Stimulated activated naive CD8-positive, alpha-beta T cell treated with anti-CD3 and anti-CD28 coated beads, Interleukin-15, amount 100 ng/mL, for 72 hours (primary cell): Measurements from ENCODE around the gene KCNA2.

Experiments
- ATAC-seq: fragments of 150-1000 bp; cut with Tn5 transposase; 2 replicates; pipeline ENCODE4 v1.10.0; 2021; ENCODE audit warnings: mild to moderate bottlenecking, moderate library complexity
- DNase-seq, 2 donors: peaks; one replicate each; pipeline ENCODE4 v3.0.0; 2021 to 2022
- H3K27ac Mint-ChIP-seq, 2 donors: one replicate each; pipeline ENCODE4 v1.8.0; 2022; ENCODE audit warnings: mild to moderate bottlenecking in 2 of 2, mixed read lengths in 2 of 2, moderate library complexity in 2 of 2
- H3K27me3 Mint-ChIP-seq: one replicate; pipeline ENCODE4 v1.8.0; 2022; ENCODE audit warnings: mixed read lengths
- H3K4me1 Mint-ChIP-seq: one replicate; pipeline ENCODE4 v1.8.0; 2022; ENCODE audit warnings: mild to moderate bottlenecking, mixed read lengths
- H3K4me3 Mint-ChIP-seq, 2 donors: one replicate each; pipeline ENCODE4 v1.8.0; 2022; ENCODE audit warnings: mild to moderate bottlenecking in 2 of 2, mixed read lengths in 2 of 2, moderate library complexity in 1 of 2
- H3K9me3 Mint-ChIP-seq, 2 donors: one replicate each; pipeline ENCODE4 v1.8.0; 2022; ENCODE audit warnings: mixed read lengths in 2 of 2

KCNA2 gene

DNA sequence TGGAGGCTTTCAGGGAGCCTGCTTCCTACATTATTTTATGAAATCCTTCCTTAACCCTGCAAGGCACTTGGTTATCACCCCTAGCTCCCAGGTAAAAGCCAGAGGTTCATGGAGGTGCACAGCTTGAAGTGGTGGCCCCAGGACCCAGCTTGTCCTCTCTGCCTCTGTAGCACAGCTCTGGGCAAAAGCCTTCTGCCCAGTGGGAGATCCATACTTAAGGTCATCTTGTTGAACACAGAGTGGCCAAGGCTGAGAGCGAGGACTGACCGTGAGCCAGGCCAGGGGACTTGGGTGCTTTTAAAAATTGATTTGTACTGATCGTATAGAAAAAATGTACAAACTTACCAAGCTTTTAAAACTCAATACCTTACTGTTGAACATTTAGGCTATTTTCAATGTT is 33.4 kb downstream of the KCNA2 start:
- H3K4me3 Mint-ChIP-seq: no peak overlapping the region
- DNase-seq (no peak), ATAC-seq (no peak)
- no peak overlapping the region for H3K27ac Mint-ChIP-seq
- no peaks in the 10 kb centered on the region for H3K4me1 Mint-ChIP-seq
- H3K9me3 Mint-ChIP-seq: no peaks in the 10 kb centered on the region
- H3K27me3 Mint-ChIP-seq: peaks cover 24% of the 10 kb centered on the region

DNA sequence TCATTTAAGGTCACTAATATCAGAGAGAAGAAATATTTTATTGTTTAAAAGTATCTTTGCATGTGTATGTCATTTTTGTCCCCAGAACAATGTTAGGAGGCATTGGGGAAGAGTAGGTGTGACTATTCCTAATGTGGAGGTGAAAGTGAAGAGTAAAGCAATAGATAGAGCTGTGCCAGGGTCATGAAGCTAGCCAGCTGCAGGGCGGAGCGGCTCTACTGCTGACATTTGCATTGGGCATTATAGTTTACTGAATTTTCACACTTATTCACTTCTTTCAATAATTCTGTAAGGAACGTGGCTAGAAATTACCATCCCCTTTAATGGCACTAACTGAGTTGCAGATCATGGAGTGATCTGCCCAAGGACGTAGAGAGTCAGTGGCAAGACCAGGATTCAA is 35.3 kb downstream of the KCNA2 start:
- ATAC-seq (no peak), DNase-seq (no peak)
- no peaks in the 10 kb centered on the region for H3K9me3 Mint-ChIP-seq
- no peak overlapping the region for H3K4me3 Mint-ChIP-seq
- peaks cover 25% of the 10 kb centered on the region for H3K27me3 Mint-ChIP-seq
- H3K27ac Mint-ChIP-seq: no peak overlapping the region
- H3K4me1 Mint-ChIP-seq: no peaks in the 10 kb centered on the region

DNA sequence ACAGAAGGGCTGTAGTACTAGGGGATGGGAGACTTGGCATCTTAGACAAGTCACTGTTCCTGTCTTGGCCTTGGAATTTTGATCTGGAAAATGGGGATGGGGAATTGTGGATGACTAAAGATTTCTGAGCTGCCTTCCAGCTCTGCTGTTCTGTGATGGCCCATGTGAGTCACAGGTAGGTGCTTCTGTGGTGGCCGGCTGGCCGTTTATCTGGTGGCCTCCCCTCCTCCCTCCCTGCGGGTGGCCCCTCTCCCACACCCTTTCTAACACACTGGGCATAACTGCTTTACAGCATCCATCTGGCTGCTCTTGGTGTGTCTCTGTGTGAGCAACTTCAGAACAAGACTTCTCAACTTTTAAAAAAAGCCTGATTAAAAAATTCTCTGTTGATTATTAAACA is 35.9 kb downstream of the KCNA2 start:
- Mint-ChIP-seq H3K27ac (no peak overlapping the region), H3K9me3 (no peaks in the 10 kb centered on the region), H3K4me1 (no peaks in the 10 kb centered on the region), H3K4me3 (no peak overlapping the region), H3K27me3 (peaks cover 31% of the 10 kb centered on the region)
- DNase-seq (no peak), ATAC-seq (no peak)

DNA sequence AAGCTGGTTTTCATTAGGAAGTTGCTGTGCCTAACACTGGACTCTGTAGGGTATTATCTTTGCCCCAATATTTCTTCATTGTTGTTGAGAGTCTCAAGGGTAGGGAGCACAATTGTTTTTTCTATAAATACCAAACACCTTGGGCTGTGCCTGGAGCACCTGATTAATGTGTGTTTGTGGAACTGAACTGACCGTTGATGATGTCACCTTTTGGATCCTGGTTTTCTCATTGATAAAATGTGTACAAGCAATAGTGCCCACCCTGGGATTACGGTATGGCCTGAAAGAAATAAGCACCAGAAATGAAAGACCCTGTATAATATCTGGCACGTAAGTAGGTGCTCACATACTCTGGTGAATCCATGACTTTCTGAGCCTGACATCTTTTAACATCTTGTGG is 39.3 kb downstream of the KCNA2 start:
- H3K4me1 Mint-ChIP-seq: no peaks in the 10 kb centered on the region
- no peak overlapping the region for H3K27ac Mint-ChIP-seq
- no peaks in the 10 kb centered on the region for H3K9me3 Mint-ChIP-seq
- H3K27me3 Mint-ChIP-seq: peaks cover 29% of the 10 kb centered on the region
- H3K4me3 Mint-ChIP-seq: no peak overlapping the region
- ATAC-seq (no peak), DNase-seq (no peak)

DNA sequence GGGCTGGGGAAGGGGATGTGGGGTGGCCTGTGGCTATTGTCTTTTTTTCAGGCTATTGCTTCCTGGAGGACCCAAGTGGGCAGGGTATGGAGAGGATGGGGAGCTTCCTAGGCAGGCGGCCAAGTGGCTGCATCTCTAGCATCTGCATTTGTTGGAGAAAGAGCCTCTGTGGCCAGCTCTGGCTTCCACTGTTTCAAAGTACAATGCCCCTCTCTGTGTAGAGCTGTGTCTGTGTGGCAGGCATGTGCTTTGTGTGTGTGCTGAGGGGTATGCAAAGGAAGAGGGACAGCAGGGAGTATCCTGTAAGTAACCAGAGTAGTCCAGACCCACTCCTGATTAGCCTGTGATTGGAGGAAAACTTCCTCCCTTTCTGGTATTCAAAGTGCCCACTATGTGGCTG is 40.6 kb downstream of the KCNA2 start:
- H3K4me3 Mint-ChIP-seq: no peak overlapping the region
- DNase-seq (no peak), ATAC-seq (no peak)
- H3K4me1 Mint-ChIP-seq: no peaks in the 10 kb centered on the region
- no peak overlapping the region for H3K27ac Mint-ChIP-seq
- peaks cover 17% of the 10 kb centered on the region for H3K27me3 Mint-ChIP-seq
- no peaks in the 10 kb centered on the region for H3K9me3 Mint-ChIP-seq

DNA sequence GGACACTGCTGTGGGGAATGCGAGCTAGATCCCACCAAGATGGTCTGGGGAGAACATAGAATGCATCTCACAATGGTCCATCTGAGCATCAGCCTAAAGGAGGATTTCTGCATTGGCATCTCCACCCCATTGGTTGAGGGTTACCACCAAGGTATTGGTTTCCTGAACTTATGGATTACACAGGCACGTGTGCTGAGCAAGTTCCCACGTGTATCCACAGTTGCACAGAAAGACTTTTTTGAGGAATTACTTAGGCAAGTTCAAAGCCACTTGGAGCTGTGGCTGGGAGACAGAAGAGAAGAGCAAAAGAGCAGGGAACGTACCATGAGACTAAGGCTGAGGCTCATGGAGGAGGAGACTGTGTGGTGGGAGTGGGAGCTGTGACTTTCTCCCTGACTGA is 43.1 kb downstream of the KCNA2 start:
- no peak for ATAC-seq
- Mint-ChIP-seq H3K4me3 (no peak overlapping the region), H3K27ac (no peak overlapping the region), H3K4me1 (no peaks in the 10 kb centered on the region), H3K9me3 (no peaks in the 10 kb centered on the region), H3K27me3 (peaks cover 29% of the 10 kb centered on the region)
- DNase-seq: no peak

DNA sequence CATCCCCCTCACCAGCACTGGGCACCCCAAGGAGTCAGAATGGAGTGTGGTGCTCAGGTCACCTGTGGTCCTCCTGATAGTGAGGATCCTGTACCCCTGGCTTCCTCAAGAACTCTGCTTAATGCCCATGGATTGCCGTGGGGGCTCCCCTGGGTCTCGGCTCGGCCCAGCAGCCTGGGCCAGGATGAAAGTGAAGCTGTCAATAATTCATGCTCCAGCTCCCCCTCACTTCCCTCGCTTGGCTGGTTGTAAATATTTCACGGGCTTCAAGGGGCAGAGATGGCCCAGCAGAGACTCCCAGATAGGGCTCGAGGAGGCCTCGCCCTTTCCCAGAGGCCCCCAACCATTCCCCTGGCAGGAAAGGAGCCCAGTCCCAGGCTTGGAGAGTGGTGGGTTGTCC is 44.6 kb downstream of the KCNA2 start:
- H3K4me3 Mint-ChIP-seq: no peak overlapping the region

DNA sequence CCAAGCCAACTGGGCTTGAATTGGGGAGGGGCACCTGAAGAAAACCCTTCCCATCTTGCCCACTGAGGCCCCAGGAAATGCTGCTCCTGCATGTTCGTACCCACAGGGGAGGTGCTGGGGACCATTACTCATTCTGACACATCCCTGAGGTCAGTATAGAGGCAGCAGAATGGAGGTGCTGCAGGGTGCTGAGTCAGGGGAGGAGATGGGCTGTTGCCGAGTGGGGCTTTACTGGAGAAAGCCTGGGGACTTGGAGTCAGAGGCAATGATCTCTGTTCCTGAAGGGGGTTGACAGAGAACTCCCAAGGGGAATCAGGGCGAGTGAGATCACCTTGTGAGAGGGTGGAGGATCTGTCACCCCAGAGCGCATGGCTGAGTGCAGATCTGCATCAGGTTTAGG is 47.0 kb downstream of the KCNA2 start:
- no peaks in the 10 kb centered on the region for H3K9me3 Mint-ChIP-seq
- peaks cover 51% of the 10 kb centered on the region for H3K27me3 Mint-ChIP-seq
- ATAC-seq (no peak), DNase-seq (no peak)
- H3K4me1 Mint-ChIP-seq: no peaks in the 10 kb centered on the region
- H3K4me3 Mint-ChIP-seq: no peak overlapping the region
- no peak overlapping the region for H3K27ac Mint-ChIP-seq

More for the DNA sequence above, 44.6 kb downstream of the KCNA2 start:
- no peak for DNase-seq
- Mint-ChIP-seq H3K27ac (no peak overlapping the region), H3K9me3 (no peaks in the 10 kb centered on the region), H3K27me3 (peaks cover 37% of the 10 kb centered on the region), H3K4me1 (no peaks in the 10 kb centered on the region)
- ATAC-seq: no peak

DNA sequence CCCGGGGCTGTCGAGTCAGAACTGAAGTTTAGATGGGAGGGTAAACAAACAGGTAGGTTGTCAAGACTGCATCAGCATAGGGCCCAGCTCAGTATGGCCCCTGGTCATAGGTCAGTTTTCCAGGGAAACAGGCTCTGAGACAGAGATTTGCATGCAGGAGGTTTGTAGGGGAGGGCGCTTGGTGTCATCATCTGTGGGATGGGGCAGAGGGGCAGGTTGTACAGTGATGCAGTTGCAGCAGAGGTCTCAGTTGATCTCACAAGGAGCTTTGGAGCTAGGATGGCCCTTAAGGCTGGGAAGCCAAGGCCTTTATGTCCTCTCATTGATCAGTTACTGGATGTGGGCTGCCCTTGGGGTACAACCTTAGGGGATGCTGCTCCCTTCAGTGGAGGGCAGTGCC is 48.7 kb downstream of the KCNA2 start:
- Mint-ChIP-seq H3K27ac (no peak overlapping the region), H3K4me3 (no peak overlapping the region), H3K4me1 (no peaks in the 10 kb centered on the region), H3K9me3 (no peaks in the 10 kb centered on the region), H3K27me3 (peaks cover 67% of the 10 kb centered on the region)
- ATAC-seq (no peak), DNase-seq (no peak)

DNA sequence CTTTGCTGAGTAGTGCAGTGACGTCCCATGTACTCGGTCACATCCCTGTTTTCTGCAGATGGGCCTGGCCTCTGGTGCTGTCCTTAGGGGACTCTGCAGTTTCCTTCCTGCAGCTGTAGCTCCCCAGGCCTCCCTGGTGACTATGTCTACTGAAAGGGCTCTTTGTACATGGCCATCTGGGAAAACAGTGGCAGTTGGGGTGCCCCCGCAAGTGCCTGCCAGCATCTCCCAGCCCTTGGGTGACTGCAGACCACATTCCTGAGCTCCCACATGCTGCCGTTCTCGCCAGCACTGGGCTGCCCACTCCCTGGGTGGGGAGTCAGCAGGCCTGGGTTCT is 49.7 kb downstream of the KCNA2 start:
- H3K27ac Mint-ChIP-seq: no peak overlapping the region
- no peaks in the 10 kb centered on the region for H3K9me3 Mint-ChIP-seq
- no peak overlapping the region for H3K4me3 Mint-ChIP-seq
- no peaks in the 10 kb centered on the region for H3K4me1 Mint-ChIP-seq
- ATAC-seq (no peak), DNase-seq (no peak)
- peaks cover 77% of the 10 kb centered on the region for H3K27me3 Mint-ChIP-seq

DNA sequence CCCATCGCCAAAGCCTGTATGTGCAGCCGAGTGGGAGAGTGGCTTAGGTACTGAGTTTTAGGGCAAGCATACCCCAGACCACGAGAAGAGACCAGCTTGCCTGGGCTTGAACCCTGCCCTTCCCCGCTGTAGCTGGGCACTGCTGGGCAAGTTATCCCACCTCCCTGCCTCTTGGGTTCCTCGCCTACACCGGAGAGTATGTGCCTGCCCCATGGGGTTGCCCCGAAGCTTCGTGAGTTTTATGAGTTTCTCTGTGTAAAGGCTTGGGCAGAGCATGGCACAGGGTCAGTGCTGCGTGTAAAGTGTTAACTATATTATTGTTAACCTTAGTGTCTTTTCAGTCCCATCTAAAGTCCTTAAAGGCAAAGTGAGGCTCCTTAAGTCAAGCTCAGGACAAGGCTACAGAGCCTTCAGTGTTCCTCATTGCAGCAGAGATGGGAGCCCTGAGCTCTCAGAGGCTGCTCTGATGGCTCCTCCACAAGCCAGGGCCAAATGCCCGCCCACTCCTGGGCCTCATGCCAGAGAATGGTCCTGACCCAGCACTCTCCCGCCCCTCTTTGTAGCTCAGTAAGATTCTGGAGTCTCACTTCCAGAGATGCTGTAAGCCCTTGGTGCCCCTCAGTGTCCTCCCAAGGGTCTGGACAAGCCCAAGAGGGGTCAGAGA is 50.2 kb downstream of the KCNA2 start:
- no peak overlapping the region for H3K27ac Mint-ChIP-seq
- H3K9me3 Mint-ChIP-seq: no peaks in the 10 kb centered on the region
- no peak for DNase-seq
- H3K4me3 Mint-ChIP-seq: peak overlapping the region in 1 of 2 donors; percentile 47
- peak; percentile 10 for ATAC-seq
- H3K4me1 Mint-ChIP-seq: no peaks in the 10 kb centered on the region
- H3K27me3 Mint-ChIP-seq: peaks cover 81% of the 10 kb centered on the region

DNA sequence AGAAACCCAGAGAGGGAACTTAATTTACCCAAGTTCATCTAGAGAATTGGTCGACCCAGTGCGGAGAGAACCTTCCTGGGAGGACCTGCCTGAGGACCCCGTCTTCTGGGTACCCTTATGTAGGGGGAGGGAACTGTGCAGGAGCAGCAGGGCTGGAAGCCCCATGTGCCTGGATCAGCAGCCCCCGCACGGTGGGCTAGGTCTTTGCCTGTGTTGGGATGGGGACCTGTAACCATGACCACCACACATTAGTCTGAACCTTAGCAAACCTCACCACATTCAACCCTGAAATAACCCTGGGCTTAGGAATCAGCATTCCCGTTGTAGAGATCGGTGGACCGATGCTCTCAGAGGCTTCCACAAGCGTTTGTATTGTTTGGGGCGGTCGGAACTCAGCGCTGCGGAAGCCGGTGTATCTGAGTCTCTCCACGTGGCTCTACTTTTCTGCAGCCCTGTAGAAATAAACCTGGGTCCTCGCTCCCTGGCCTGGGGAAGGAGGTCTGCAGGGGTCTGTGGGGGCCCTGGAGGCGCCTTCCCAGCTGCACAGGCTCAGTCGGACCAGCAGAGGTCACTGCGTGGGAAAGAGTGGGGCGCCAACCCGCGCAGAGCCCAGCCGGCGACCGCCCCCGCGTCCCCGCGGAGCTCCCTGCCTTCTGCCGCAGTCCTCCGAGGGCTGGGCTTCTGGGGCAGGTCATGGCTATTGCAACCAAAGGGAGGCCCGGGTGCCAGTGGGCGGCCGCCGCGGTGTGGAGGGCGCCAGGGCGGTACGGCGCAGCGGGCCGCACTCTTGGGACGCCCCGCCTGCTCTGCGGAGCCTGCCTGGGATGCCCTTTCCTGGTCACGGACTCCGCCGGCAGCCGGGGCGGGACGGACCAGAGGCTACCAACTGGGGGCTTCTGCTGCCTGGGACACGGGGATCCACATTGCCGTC is 51.0 kb downstream of the KCNA2 start:
- ATAC-seq (peak; percentile 88), DNase-seq (peak; percentile 60 to 63)
- no peak overlapping the region for H3K27ac Mint-ChIP-seq
- no peaks in the 10 kb centered on the region for H3K9me3 Mint-ChIP-seq
- peaks cover 87% of the 10 kb centered on the region for H3K27me3 Mint-ChIP-seq
- peak overlapping the region in 1 of 2 donors; percentile 50 for H3K4me3 Mint-ChIP-seq
- H3K4me1 Mint-ChIP-seq: no peaks in the 10 kb centered on the region

DNA sequence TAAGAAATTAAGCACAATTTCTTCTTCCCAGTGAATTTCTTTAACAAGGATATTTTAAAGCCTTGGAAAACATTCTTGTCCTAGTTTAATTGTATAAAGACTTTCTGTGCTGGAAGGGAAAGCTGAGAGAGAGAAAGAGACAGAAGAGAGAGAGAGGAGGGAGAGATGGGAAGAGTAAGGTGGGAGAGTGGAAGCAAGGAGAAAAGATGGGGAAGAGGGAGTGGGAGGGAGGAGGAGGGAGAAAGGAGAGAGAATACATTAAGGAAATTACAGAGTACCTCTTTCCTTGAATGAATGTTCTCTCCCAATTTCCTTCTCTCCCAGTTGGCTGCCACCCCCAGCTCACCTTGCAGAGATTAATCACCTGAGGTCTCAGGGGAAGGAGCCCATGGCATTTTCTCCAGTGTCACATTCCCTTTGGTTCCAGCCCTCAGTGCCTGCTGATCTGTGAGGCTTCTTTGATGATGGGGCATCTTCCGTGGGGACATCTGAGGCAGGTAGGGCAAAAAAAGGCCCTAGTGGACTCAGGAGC is 54.8 kb downstream of the KCNA2 start:
- H3K27ac Mint-ChIP-seq: no peak overlapping the region
- ATAC-seq (no peak), DNase-seq (no peak)
- H3K27me3 Mint-ChIP-seq: peaks cover 66% of the 10 kb centered on the region
- no peaks in the 10 kb centered on the region for H3K4me1 Mint-ChIP-seq
- H3K4me3 Mint-ChIP-seq: no peak overlapping the region
- no peaks in the 10 kb centered on the region for H3K9me3 Mint-ChIP-seq

DNA sequence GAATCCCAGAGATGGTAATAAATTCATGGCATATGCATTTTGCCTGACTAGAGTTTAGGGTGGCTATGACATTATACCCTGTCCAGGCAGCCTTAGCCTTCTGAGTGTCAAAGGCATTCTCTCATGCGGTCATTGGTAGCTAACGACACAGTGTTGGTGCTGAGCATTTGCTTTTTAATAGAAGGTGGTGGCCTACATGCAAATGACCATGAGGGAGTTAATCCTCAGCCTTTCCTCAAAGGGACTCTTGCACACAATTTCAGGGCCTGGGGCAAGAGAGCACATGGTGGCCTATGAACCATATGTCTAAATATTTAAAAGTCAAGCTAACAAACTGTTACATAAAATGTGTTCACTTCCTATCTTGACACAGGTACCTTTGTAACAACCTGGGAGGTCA is 56.3 kb downstream of the KCNA2 start:
- no peaks in the 10 kb centered on the region for H3K4me1 Mint-ChIP-seq
- ATAC-seq: no peak
- no peak for DNase-seq
- H3K27me3 Mint-ChIP-seq: peaks cover 64% of the 10 kb centered on the region
- no peak overlapping the region for H3K27ac Mint-ChIP-seq
- no peaks in the 10 kb centered on the region for H3K9me3 Mint-ChIP-seq
- H3K4me3 Mint-ChIP-seq: no peak overlapping the region

DNA sequence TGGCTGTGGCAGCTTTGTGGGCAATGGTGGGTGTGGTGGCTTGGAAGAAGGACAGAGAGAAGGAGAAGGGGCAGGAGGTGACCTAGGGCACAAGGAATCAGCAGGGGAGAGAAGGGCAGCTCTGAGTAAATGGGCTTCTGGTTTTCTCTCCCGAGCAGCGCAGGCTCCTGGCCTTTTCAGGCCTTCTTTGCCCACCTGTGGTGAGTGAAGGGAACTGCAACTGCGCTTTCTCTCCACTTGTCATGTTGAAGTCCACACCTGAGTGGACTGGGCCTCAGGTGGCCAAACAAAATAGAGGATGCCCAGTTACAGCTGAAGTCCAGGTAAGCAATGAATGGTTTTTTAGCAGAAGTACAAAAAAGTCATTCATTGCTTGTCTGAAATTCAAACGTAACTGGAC is 57.8 kb downstream of the KCNA2 start:
- no peak for ATAC-seq

DNA sequence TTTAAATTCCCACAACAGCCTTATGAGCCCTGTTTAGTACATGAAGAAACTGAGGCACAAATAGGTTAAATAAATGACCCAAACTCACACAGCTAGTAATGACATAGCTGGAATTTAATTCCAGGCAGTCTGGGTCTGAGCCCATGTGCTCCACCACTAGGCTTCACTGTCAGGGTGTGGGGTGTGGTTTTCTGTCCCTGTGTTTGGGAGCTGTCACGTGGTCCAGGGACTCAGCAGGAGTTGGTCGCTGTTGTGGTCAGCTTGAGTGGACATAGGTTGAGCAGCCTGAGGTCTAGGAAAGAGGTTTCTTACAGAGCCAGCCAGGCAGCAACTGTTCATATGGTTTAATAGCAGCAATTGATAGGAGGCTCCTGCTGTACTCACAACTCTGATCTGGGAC is 59.1 kb downstream of the KCNA2 start:
- DNase-seq: no peak
- Mint-ChIP-seq H3K27ac (no peak overlapping the region), H3K9me3 (no peaks in the 10 kb centered on the region), H3K4me1 (no peaks in the 10 kb centered on the region), H3K4me3 (no peak overlapping the region), H3K27me3 (peaks cover 37% of the 10 kb centered on the region)
- ATAC-seq: no peak

More for the DNA sequence above, 57.8 kb downstream of the KCNA2 start:
- no peaks in the 10 kb centered on the region for H3K4me1 Mint-ChIP-seq
- H3K27ac Mint-ChIP-seq: no peak overlapping the region
- no peak for DNase-seq
- H3K4me3 Mint-ChIP-seq: no peak overlapping the region
- H3K9me3 Mint-ChIP-seq: no peaks in the 10 kb centered on the region
- peaks cover 51% of the 10 kb centered on the region for H3K27me3 Mint-ChIP-seq
